Tibial artery (tissue), 4 donors: ENCODE data around the gene ZNF813.
A peak's percentile ranks its signal among the peaks of the same experiment; 100 is the strongest.

Source experiments
- DNase-seq, 2 donors: peaks; one replicate each; pipeline ENCODE4 v3.0.0-alpha.2; 2019
- H3K27ac ChIP-seq, 2 donors: fragments of 200-600 bp; sonication (generic) in 1 of 2; 1 replicate in 1 of 2; 2 replicates in 1 of 2; pipeline ENCODE4 v1.5.1; 2018 to 2019; ENCODE audit warnings: mild to moderate bottlenecking in 1 of 2
- H3K27me3 ChIP-seq, 2 donors: fragments of 200-600 bp; sonication (generic) in 1 of 2; one replicate each; pipeline versions ENCODE4 v1.5.1 to v1.6.0; 2016 to 2019
- H3K36me3 ChIP-seq, 3 donors: fragments of 200-600 bp; sonication (generic) in 2 of 3; one replicate each; pipeline ENCODE4 v1.5.1; 2016 to 2019; ENCODE audit warnings: mild to moderate bottlenecking in 2 of 3
- H3K4me1 ChIP-seq, 4 donors: fragments of 200-600 bp; sonication (generic) in 2 of 4; 1 replicate in 3 of 4; 2 replicates in 1 of 4; pipeline ENCODE4 v1.5.1; 2016 to 2019
- H3K4me3 ChIP-seq, 2 donors: fragments of 200-600 bp; sonication (generic) in 1 of 2; 1 replicate in 1 of 2; 2 replicates in 1 of 2; pipeline ENCODE4 v1.5.1; 2018 to 2019; ENCODE audit warnings: mild to moderate bottlenecking in 2 of 2
- H3K9me3 ChIP-seq, 3 donors: fragments of 200-600 bp; sonication (generic) in 1 of 3; one replicate each; pipeline ENCODE4 v1.5.1; 2016 to 2019
- CTCF ChIP-seq, 2 experiments: fragments of 200-600 bp in 1 of 2; fragments of 450-650 bp in 1 of 2; IDR thresholded peaks; one replicate each; pipeline ENCODE4 v1.5.1; 2017 to 2019; ENCODE audit warnings: antibody characterized with exemption in 2 of 2, mild to moderate bottlenecking in 1 of 2, moderate library complexity in 1 of 2
- intact Hi-C: fragments of 100-400 bp; cut with DNase I; formaldehyde crosslinking; loops from one replicate; pipeline ENCODE4 v1.15.0; 2023; ENCODE audit warnings: low total_unique reads

Gene ZNF813

GRCh38 chr19:53537521-53538377 lies 70.2 kb downstream of the ZNF813 start, which contains the start of gene ZNF331:
ZNF331 (plus strand) TSS chr19:53538145; CDS start chr19:53569377, 31,232 bp downstream.
- DNase-seq, result peak; percentile 78 to 93
- intact Hi-C loops, result no loop called here
- no peaks in the 10 kb centered on the region for H3K9me3 ChIP-seq
- no peaks in the 10 kb centered on the region for H3K27me3 ChIP-seq
- peaks cover 0 to 9% (median 2%) of the 10 kb centered on the region in 4 donors for H3K4me1 ChIP-seq
- peak within 1 kb of the TSS; percentile 64 to 77 for H3K4me3 ChIP-seq
- H3K27ac ChIP-seq, result peak within 1 kb of the TSS; percentile 87 to 88
- TF ChIP-seq CTCF (IDR thresholded peaks at IDR 0.05), result peak; percentile 47 to 70
- peaks cover 5 to 13% (median 6%) of the 10 kb centered on the region in 3 donors for H3K36me3 ChIP-seq

GRCh38 chr19:53538378-53539109 lies 71.0 kb downstream of the ZNF813 start:
- peak overlapping the region; percentile 64 to 77 for H3K4me3 ChIP-seq
- DNase-seq, result no peak
- H3K27ac ChIP-seq, result peak overlapping the region; percentile 87 to 88
- intact Hi-C loops, result no loop called here
- H3K4me1 ChIP-seq, result peaks cover 0 to 9% (median 2%) of the 10 kb centered on the region in 4 donors
- H3K27me3 ChIP-seq, result no peaks in the 10 kb centered on the region
- no peaks in the 10 kb centered on the region for H3K9me3 ChIP-seq
- H3K36me3 ChIP-seq, result peaks cover 8 to 13% (median 13%) of the 10 kb centered on the region in 3 donors
- no peak for TF ChIP-seq CTCF (IDR thresholded peaks at IDR 0.05)

- Histone ChIP-seq H3K27ac (peak overlapping the region in 1 of 2 donors; percentile 87), H3K4me1 (peaks cover 0 to 9% (median 2%) of the 10 kb centered on the region in 4 donors), H3K27me3 (no peaks in the 10 kb centered on the region), H3K4me3 (peak overlapping the region in 1 of 2 donors; percentile 64), H3K9me3 (no peaks in the 10 kb centered on the region), H3K36me3 (peaks cover 8 to 17% (median 13%) of the 10 kb centered on the region in 3 donors)
- no peak for DNase-seq
- intact Hi-C loops, result no loop called here
- no peak for TF ChIP-seq CTCF (IDR thresholded peaks at IDR 0.05)
Observed at GRCh38 chr19:53540091-53540490, 72.6 kb downstream of the ZNF813 start.

GRCh38 chr19:53541971-53542370 lies 74.4 kb downstream of the ZNF813 start:
- TF ChIP-seq CTCF (IDR thresholded peaks at IDR 0.05), result no peak

GRCh38 chr19:53545271-53546065 lies 77.9 kb downstream of the ZNF813 start:
- H3K27ac ChIP-seq, result peak overlapping the region in 1 of 2 donors; percentile 51

More at GRCh38 chr19:53541971-53542370, 74.4 kb downstream of the ZNF813 start:
- intact Hi-C loops, result no loop called here
- Histone ChIP-seq H3K27me3 (no peaks in the 10 kb centered on the region), H3K4me1 (peaks cover 0 to 9% (median 2%) of the 10 kb centered on the region in 4 donors), H3K4me3 (no peak overlapping the region), H3K9me3 (no peaks in the 10 kb centered on the region), H3K36me3 (peaks cover 13 to 24% (median 16%) of the 10 kb centered on the region in 3 donors), H3K27ac (no peak overlapping the region)
- DNase-seq, result no peak

More at GRCh38 chr19:53545271-53546065, 77.9 kb downstream of the ZNF813 start:
- Histone ChIP-seq H3K4me3 (no peak overlapping the region), H3K9me3 (no peaks in the 10 kb centered on the region), H3K36me3 (peaks cover 5 to 24% (median 16%) of the 10 kb centered on the region in 3 donors), H3K27me3 (no peaks in the 10 kb centered on the region), H3K4me1 (peaks cover 0 to 9% (median 0%) of the 10 kb centered on the region in 4 donors)
- intact Hi-C loops, result no loop called here
- TF ChIP-seq CTCF (IDR thresholded peaks at IDR 0.05), result no peak
- DNase-seq, result no peak
